ENCODE measurements around the gene PHF11. TPM values are rescaled to one million over a fixed set of nuclear protein-coding genes. Genes with fewer than 3 reads are reported as not detected.

Gene PHF11
- total and polyA plus RNA-seq, 2 of the 13 experiments (the other 11 are each of a cell fraction or from before 2014, with no cell fraction given): 15.8 to 22.0 TPM

DNA sequence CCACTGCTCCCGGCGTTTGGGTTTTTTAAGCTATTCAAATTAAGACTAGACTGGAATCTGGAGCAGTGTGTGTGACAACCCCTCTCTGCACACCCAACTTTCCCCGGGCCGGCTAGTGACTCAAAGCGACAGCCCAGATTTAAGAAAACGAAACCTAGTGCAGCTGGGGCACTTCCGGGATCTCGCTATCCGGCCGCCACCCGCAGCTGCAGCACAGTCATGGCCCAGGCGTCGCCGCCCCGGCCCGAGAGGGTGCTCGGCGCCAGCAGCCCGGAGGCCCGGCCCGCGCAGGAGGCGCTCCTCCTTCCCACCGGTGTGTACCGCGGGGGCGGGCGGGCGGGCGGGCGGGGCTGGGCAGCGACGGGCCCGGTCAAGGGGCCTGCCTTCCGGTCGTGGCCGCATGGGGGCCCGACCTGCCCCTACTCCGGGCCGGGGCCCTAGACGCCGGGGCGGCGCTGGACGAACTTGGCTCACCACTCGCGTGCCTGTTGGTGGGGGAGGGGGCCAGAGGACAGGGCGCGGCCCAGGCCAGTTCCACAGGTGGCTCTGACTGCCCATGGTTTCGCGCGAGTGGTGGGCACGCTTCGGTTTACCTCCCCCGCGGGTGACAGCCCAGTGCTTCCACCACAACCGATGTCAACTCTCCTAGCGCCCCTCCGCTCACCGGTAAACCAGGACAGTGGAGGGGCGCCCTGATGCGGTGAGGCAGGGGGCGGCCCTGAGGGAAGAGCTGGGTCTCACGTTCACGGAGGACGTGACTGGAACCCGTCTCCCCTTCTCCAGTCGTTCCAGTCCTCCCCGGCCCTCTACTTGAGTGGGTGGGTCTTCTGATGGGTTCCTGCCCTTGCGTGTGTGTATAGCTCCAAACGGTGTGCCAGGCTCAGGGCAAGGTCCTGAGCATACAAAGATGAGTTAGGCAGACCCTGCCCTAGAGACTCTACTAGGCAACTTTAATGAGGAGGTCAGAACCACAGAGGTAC, at the start of gene PHF11 (continued):
- no peak for TF ChIP-seq ZNF451 (CRISPR knock-in tag; IDR thresholded peaks at IDR 0.05)
- no peak for TF ChIP-seq CERS6 (CRISPR knock-in tag; IDR thresholded peaks at IDR 0.05)
- no peak; the same call in 1 of the 2 replicates for TF ChIP-seq ZNF160 (CRISPR knock-in tag; IDR thresholded peaks at IDR 0.05)
- no peak for TF ChIP-seq ZNF33A (CRISPR knock-in tag; IDR thresholded peaks at IDR 0.05; ENCODE audit: borderline replicate concordance)
- TF ChIP-seq, protein P1, sequence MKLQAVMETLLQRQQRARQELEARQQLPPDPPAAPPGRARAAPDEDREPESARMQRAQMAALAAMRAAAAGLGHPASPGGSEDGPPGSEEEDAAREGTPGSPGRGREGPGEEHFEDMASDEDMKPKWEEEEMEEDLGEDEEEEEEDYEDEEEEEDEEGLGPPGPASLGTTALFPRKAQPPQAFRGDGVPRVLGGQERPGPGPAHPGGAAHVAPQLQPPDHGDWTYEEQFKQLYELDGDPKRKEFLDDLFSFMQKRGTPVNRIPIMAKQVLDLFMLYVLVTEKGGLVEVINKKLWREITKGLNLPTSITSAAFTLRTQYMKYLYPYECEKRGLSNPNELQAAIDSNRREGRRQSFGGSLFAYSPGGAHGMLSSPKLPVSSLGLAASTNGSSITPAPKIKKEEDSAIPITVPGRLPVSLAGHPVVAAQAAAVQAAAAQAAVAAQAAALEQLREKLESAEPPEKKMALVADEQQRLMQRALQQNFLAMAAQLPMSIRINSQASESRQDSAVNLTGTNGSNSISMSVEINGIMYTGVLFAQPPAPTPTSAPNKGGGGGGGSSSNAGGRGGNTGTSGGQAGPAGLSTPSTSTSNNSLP (IDR thresholded peaks at IDR 0.05; ENCODE audit: low read depth, low read length): no peak
- TF ChIP-seq, protein P2, sequence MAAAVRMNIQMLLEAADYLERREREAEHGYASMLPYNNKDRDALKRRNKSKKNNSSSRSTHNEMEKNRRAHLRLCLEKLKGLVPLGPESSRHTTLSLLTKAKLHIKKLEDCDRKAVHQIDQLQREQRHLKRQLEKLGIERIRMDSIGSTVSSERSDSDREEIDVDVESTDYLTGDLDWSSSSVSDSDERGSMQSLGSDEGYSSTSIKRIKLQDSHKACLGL (CRISPR knock-in tag; IDR thresholded peaks at IDR 0.05): peak; percentile 62; the same call in 1 of the 2 replicates

- Histone ChIP-seq H3K79me2 (ENCODE audit: insufficient read depth, low read length) (peaks cover 42% of the 10 kb centered on the region), H3K36me3 (replicated peaks in 1 of 2; ENCODE audit: control insufficient read depth in 1 of 2, insufficient read depth in 2 of 2, low read length in 2 of 2) (no peaks in the 10 kb centered on the region), H4K20me1 (ENCODE audit: insufficient read depth, low read length) (no peaks in the 10 kb centered on the region), H3K27me3 (ENCODE audit: control insufficient read depth in 1 of 2, insufficient read depth in 2 of 2, low read length in 2 of 2) (no peaks in the 10 kb centered on the region; a peak in 1 of 5 replicates), H3K4me1 (ENCODE audit: insufficient read depth, low read length) (peaks cover 44% of the 10 kb centered on the region), H3K27ac (ENCODE audit: extremely low read length, insufficient read depth, low read length) (peak overlapping the region; percentile 87), H3K9ac (ENCODE audit: insufficient read depth, low read depth, low read length) (peak overlapping the region; percentile 75), H3K4me2 (ENCODE audit: low read depth, low read length) (peak overlapping the region; percentile 71), H2AFZ (ENCODE audit: low read length) (no peak overlapping the region), H3K4me3 (replicated peaks in 1 of 3; ENCODE audit: insufficient read depth in 1 of 3, low read depth in 2 of 3, low read length in 3 of 3) (peak overlapping the region; percentile 71 to 89 (median 83); a peak in 5 of 6 replicates), H3K9me3 (ENCODE audit: low read length) (no peaks in the 10 kb centered on the region)
- ATAC-seq (no peak), FAIRE-seq (no peak), DNase-seq (ENCODE audit: low spot score) (no peak)
- in situ Hi-C loops (cut with HindIII; ENCODE audit: extremely low pct_ligation_motif_present, low pct_unique_long_range_greater_than_20kb): no loop called here
- BruUV-seq (replicated peaks): no TSS peak
- ChIA-PET CTCF (ENCODE audit: low intra/inter-chr PET ratio, low total read pairs) (no interaction called here), POLR2A (interaction anchor here (2.0 to 4.2 kb wide), 2 partner anchors 19 to 140 kb away, joined by 7 to 123 read pairs; no protein-coding TSS in a partner anchor)
- intact Hi-C loops (cut with micrococcal nuclease; ENCODE audit: unreplicated experiment): no loop called here
- TF ChIP-seq, protein P3, sequence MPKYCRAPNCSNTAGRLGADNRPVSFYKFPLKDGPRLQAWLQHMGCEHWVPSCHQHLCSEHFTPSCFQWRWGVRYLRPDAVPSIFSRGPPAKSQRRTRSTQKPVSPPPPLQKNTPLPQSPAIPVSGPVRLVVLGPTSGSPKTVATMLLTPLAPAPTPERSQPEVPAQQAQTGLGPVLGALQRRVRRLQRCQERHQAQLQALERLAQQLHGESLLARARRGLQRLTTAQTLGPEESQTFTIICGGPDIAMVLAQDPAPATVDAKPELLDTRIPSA (CRISPR knock-in tag; IDR thresholded peaks at IDR 0.05; ENCODE audit: borderline replicate concordance): no peak
- TF ChIP-seq KAT7 (CRISPR knock-in tag; IDR thresholded peaks at IDR 0.05; ENCODE audit: borderline replicate concordance) (no peak), ZNF275 (CRISPR knock-in tag; IDR thresholded peaks at IDR 0.05; ENCODE audit: borderline replicate concordance) (no peak), PRDM10 (CRISPR knock-in tag; IDR thresholded peaks at IDR 0.05; ENCODE audit: low read depth) (no peak), NPAS2 (CRISPR knock-in tag; IDR thresholded peaks at IDR 0.05; ENCODE audit: borderline replicate concordance) (no peak)
Measured at GRCh38 chr13:49446473-49446872, 49.3 kb upstream of the PHF11 start.

All from HepG2 (cell line).